WTC11 (cell line): ENCODE results near the gene ADAMTS18.

ENCODE experiments used
- GTF2I ChIP-seq: fragments of 250-450 bp; sonication (Bioruptor Pico); conservative IDR thresholded peaks from 2 replicates; pipeline ENCODE4 v1.4.0; 2021; ENCODE audit warnings: mild to moderate bottlenecking
- NFE2L1 ChIP-seq: sonication (generic); formaldehyde crosslinking; IDR thresholded peaks from 2 replicates; pipeline ENCODE4 v1.8.1; 2023; ENCODE audit warnings: missing genetic modification reagents
- ZNF121 ChIP-seq: sonication (generic); formaldehyde crosslinking; IDR thresholded peaks from 2 replicates; pipeline ENCODE4 v1.8.0; 2023; ENCODE audit warnings: missing genetic modification reagents
- TF ChIP-seq, protein P1 (sequence below): sonication (generic); formaldehyde crosslinking; IDR thresholded peaks from 2 replicates; pipeline ENCODE4 v1.8.1; 2023; ENCODE audit warnings: mild to moderate bottlenecking, missing genetic modification reagents, moderate library complexity
- TF ChIP-seq, protein P2 (sequence below): sonication (generic); formaldehyde crosslinking; IDR thresholded peaks from 2 replicates; pipeline ENCODE4 v1.8.0; 2022; ENCODE audit warnings: missing genetic modification reagents
- TF ChIP-seq, protein P3 (sequence below): fragments of 200-600 bp; IDR thresholded peaks from 2 replicates; pipeline ENCODE4 v1.8.0; 2022; ENCODE audit warnings: antibody characterized with exemption
- TF ChIP-seq, protein P4 (sequence below): sonication (generic); formaldehyde crosslinking; IDR thresholded peaks from 2 replicates; pipeline ENCODE4 v1.8.0; 2022; ENCODE audit warnings: mild to moderate bottlenecking, missing genetic modification reagents

DNA sequence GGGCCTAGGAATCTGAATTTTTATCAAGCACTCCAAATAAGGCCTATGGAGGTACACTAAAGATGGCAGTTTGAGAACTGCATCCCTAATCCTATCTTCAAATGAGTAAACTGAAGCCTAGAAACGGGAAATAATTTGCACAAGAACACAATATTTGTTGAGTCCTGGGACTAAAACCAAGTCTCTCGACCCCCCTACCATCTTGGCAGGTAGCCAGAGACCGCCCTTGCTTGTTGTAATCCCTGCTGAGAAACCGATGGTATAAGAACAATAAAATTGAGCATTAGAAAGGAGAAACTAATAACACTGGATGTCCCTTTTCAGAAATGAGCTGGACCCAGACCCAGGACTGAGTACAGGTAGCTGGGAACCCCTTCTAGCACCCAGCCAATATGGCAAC is 24.4 kb downstream of the ADAMTS18 start:
- no peak for TF ChIP-seq ZNF121 (CRISPR knock-in tag)
- TF ChIP-seq, protein P1, sequence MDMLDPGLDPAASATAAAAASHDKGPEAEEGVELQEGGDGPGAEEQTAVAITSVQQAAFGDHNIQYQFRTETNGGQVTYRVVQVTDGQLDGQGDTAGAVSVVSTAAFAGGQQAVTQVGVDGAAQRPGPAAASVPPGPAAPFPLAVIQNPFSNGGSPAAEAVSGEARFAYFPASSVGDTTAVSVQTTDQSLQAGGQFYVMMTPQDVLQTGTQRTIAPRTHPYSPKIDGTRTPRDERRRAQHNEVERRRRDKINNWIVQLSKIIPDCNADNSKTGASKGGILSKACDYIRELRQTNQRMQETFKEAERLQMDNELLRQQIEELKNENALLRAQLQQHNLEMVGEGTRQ, result no peak
- TF ChIP-seq, protein P2, sequence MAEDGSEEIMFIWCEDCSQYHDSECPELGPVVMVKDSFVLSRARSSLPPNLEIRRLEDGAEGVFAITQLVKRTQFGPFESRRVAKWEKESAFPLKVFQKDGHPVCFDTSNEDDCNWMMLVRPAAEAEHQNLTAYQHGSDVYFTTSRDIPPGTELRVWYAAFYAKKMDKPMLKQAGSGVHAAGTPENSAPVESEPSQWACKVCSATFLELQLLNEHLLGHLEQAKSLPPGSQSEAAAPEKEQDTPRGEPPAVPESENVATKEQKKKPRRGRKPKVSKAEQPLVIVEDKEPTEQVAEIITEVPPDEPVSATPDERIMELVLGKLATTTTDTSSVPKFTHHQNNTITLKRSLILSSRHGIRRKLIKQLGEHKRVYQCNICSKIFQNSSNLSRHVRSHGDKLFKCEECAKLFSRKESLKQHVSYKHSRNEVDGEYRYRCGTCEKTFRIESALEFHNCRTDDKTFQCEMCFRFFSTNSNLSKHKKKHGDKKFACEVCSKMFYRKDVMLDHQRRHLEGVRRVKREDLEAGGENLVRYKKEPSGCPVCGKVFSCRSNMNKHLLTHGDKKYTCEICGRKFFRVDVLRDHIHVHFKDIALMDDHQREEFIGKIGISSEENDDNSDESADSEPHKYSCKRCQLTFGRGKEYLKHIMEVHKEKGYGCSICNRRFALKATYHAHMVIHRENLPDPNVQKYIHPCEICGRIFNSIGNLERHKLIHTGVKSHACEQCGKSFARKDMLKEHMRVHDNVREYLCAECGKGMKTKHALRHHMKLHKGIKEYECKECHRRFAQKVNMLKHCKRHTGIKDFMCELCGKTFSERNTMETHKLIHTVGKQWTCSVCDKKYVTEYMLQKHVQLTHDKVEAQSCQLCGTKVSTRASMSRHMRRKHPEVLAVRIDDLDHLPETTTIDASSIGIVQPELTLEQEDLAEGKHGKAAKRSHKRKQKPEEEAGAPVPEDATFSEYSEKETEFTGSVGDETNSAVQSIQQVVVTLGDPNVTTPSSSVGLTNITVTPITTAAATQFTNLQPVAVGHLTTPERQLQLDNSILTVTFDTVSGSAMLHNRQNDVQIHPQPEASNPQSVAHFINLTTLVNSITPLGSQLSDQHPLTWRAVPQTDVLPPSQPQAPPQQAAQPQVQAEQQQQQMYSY, result no peak
- no peak for TF ChIP-seq GTF2I (CRISPR knock-in tag)
- TF ChIP-seq, protein P3, sequence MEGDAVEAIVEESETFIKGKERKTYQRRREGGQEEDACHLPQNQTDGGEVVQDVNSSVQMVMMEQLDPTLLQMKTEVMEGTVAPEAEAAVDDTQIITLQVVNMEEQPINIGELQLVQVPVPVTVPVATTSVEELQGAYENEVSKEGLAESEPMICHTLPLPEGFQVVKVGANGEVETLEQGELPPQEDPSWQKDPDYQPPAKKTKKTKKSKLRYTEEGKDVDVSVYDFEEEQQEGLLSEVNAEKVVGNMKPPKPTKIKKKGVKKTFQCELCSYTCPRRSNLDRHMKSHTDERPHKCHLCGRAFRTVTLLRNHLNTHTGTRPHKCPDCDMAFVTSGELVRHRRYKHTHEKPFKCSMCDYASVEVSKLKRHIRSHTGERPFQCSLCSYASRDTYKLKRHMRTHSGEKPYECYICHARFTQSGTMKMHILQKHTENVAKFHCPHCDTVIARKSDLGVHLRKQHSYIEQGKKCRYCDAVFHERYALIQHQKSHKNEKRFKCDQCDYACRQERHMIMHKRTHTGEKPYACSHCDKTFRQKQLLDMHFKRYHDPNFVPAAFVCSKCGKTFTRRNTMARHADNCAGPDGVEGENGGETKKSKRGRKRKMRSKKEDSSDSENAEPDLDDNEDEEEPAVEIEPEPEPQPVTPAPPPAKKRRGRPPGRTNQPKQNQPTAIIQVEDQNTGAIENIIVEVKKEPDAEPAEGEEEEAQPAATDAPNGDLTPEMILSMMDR, result no peak
- TF ChIP-seq, protein P4, sequence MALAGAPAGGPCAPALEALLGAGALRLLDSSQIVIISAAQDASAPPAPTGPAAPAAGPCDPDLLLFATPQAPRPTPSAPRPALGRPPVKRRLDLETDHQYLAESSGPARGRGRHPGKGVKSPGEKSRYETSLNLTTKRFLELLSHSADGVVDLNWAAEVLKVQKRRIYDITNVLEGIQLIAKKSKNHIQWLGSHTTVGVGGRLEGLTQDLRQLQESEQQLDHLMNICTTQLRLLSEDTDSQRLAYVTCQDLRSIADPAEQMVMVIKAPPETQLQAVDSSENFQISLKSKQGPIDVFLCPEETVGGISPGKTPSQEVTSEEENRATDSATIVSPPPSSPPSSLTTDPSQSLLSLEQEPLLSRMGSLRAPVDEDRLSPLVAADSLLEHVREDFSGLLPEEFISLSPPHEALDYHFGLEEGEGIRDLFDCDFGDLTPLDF (CRISPR knock-in tag), result no peak
- TF ChIP-seq NFE2L1 (CRISPR knock-in tag), result no peak
